Mesodermal cell (in vitro differentiated cells): ENCODE data around the gene ZNF562.
"Not testable (repeated sequence)": the region's sequence is repeated elsewhere in the genome, so short reads cannot be mapped to it uniquely, and the experiment has no call there.

Source experiments
- H3K27ac ChIP-seq: 2 replicates; pipeline ENCODE4 v1.7.0; 2013; ENCODE audit warnings: mild to moderate bottlenecking, low read depth, low read length, moderate library complexity; ENCODE audit not compliant: severe bottlenecking
- H3K36me3 ChIP-seq: 2 replicates; pipeline ENCODE4 v1.7.1; 2013; ENCODE audit warnings: mild to moderate bottlenecking, low read length, moderate library complexity; ENCODE audit not compliant: control insufficient read depth, insufficient read depth
- H3K4me1 ChIP-seq: one replicate; pipeline ENCODE4 v1.7.1; 2013; ENCODE audit warnings: mild to moderate bottlenecking, low read length; ENCODE audit not compliant: insufficient read depth, control insufficient read depth, poor library complexity, severe bottlenecking
- H3K4me3 ChIP-seq: 2 replicates; pipeline ENCODE4 v1.7.0; 2013; ENCODE audit warnings: low read length, control low read depth, mild to moderate bottlenecking; ENCODE audit not compliant: insufficient read depth, poor library complexity, severe bottlenecking; ENCODE audit errors: extremely low read depth
- H3K9me3 ChIP-seq: 2 replicates; pipeline ENCODE4 v1.7.1; 2013; ENCODE audit warnings: mild to moderate bottlenecking, low read length, moderate library complexity; ENCODE audit not compliant: control insufficient read depth
- WGBS, 2 experiments: methylation state at CpG; one replicate each; pipeline ENCODE4 v1.1.5; 2013; ENCODE audit warnings: missing lambda C conversion rate in 2 of 2; ENCODE audit not compliant: insufficient coverage in 2 of 2; 5-methylcytosine and 5-hydroxymethylcytosine counted together

The ZNF562 gene

DNA sequence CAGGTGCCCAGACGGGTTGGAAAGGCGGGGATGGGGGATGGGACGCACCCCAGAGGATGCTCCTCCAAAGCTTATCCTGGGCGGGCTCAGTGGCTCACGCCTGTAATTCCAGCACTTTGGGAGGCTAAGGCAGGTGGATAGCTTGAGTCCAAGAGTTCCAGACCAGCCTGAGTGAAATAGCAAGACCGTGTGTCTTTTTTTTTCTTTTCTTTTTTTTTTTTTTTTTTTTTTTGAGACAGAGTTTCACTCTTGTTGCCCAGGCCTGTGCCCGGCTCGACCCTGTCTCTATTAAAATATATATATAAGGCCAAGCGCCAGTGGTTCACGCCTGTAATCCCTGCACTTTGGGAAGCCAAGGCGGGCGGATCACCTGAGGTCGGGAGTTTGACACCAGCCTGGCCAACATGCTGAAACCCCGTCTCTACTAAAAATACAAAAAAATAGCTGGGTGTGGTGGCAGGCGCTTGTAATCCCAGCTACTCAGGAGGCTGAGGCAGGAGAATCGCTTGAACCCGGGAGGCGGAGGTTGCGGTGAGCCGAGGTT lies 530 bp upstream of the ZNF562 start:
- peaks cover 31% of the 10 kb centered on the region for H3K36me3 ChIP-seq
- H3K27ac ChIP-seq, result peak overlapping the region; percentile 96
- 64 to 77% methylated on average over 11 to 16 of the region's 20 CpGs for WGBS, 2 experiments
- peaks cover 36% of the 10 kb centered on the region for H3K9me3 ChIP-seq
- not testable (repeated sequence) for H3K4me1 ChIP-seq
- peak overlapping the region; percentile 74 for H3K4me3 ChIP-seq

GRCh38 chr19:9673912-9674662 lies 813 bp downstream of the ZNF562 start:
- Histone ChIP-seq H3K36me3 (peaks cover 41% of the 10 kb centered on the region), H3K4me1 (no peaks in the 10 kb centered on the region), H3K9me3 (peaks cover 43% of the 10 kb centered on the region), H3K4me3 (peak overlapping the region; percentile 74), H3K27ac (peak overlapping the region; percentile 96)
- WGBS, 2 experiments, result 28 to 57% methylated on average over 9 to 10 of the region's 13 CpGs

DNA sequence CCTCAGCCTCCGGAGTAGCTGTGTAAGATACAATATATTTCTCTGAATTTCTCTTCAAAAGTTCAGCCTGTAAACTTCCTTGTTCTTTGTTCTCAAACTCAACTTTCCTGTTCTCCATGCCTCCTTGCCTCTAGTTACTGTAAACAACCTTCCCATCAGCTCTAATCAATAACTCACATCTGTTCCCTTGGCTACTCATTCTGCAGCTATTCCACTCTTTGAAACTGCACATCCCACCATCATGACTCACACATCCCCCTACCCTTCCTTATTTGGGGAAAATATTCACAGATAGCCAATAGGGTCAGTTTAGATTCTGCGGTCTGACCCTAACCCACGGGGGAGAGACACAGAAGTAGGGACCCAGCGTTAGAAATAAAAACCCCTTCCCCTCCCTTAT lies 2.0 kb downstream of the ZNF562 start:
- WGBS, 2 experiments, result 84 to 100% methylated on average over 1 to 2 of the region's 4 CpGs
- Histone ChIP-seq H3K4me1 (no peaks in the 10 kb centered on the region), H3K27ac (peak overlapping the region; percentile 82), H3K4me3 (peak overlapping the region; percentile 1), H3K9me3 (peaks cover 55% of the 10 kb centered on the region), H3K36me3 (peaks cover 50% of the 10 kb centered on the region)

GRCh38 chr19:9671655-9672054 lies 3.2 kb downstream of the ZNF562 start:
- Histone ChIP-seq H3K4me1 (no peaks in the 10 kb centered on the region), H3K27ac (no peak overlapping the region), H3K9me3 (peaks cover 55% of the 10 kb centered on the region), H3K36me3 (peaks cover 56% of the 10 kb centered on the region), H3K4me3 (no peak overlapping the region)
- 100% methylated on average over 1 of the region's 3 CpGs for WGBS, 2 experiments

- 83 to 100% methylated on average over 1 to 2 of the region's 2 CpGs for WGBS, 2 experiments
- Histone ChIP-seq H3K27ac (no peak overlapping the region), H3K9me3 (peaks cover 48% of the 10 kb centered on the region), H3K4me1 (no peaks in the 10 kb centered on the region), H3K36me3 (peaks cover 70% of the 10 kb centered on the region), H3K4me3 (no peak overlapping the region)
Measured at GRCh38 chr19:9668544-9668943, 6.4 kb downstream of the ZNF562 start.

GRCh38 chr19:9667898-9668297 lies 7.0 kb downstream of the ZNF562 start:
- H3K4me1 ChIP-seq, result no peaks in the 10 kb centered on the region
- peaks cover 65% of the 10 kb centered on the region for H3K36me3 ChIP-seq
- no peak overlapping the region for H3K27ac ChIP-seq
- 100% methylated on average over 1 to 3 of the region's 3 CpGs for WGBS, 2 experiments
- no peak overlapping the region for H3K4me3 ChIP-seq
- H3K9me3 ChIP-seq, result peaks cover 42% of the 10 kb centered on the region

DNA sequence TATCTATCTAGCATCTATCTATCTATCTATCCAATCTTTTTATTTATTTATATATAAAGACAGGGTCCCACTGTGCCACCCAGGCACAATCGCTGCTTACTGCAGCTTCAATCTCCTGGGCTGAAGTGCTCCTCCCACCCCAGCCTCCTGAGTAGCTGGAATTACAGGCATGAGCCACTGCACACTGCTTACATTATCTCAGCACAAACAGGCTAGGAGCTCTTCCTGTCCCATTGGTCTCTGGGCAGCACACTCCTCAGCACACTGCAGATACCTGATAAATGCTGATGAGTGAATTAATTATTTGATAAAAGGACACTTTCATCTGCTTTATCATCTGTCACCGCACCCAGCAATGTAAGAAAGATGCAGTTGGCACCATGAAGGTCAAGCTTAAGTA lies 16.1 kb downstream of the ZNF562 start:
- no peak overlapping the region for H3K4me3 ChIP-seq
- H3K36me3 ChIP-seq, result peaks cover 68% of the 10 kb centered on the region
- peaks cover 21% of the 10 kb centered on the region for H3K9me3 ChIP-seq
- H3K27ac ChIP-seq, result no peak overlapping the region
- no peaks in the 10 kb centered on the region for H3K4me1 ChIP-seq
- 100% methylated on average over 1 of the region's 2 CpGs for WGBS, 2 experiments

DNA sequence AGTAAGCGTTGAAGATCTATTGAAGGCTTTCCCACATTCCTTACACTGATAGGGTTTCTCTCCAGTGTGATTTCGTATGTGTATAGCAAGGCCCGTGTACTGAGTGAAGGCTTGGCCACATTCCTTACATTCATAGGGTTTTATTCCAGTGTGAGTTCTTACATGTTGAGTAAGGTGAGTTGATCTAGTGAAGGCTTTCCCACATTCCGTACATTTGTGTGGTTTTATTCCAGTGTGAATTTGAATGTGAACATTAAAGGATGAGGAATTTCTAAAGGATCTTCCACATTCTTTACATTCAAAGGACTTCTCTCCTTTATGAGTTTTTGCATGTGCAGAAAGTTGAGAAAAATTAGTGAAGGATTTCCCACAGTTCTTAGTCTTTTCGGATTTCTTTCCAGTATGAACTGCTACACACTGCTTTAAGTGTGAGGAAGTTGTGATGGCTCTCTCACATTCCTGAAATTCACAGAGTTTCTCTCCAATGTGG lies 21.8 kb downstream of the ZNF562 start:
- not testable (repeated sequence) for H3K4me3 ChIP-seq, H3K4me1 ChIP-seq
- Histone ChIP-seq H3K9me3 (peaks cover 42% of the 10 kb centered on the region), H3K27ac (peak overlapping the region; percentile 57), H3K36me3 (peaks cover 95% of the 10 kb centered on the region)
- no CpG with 5 or more reads among the region's 5 CpGs for WGBS, 2 experiments

DNA sequence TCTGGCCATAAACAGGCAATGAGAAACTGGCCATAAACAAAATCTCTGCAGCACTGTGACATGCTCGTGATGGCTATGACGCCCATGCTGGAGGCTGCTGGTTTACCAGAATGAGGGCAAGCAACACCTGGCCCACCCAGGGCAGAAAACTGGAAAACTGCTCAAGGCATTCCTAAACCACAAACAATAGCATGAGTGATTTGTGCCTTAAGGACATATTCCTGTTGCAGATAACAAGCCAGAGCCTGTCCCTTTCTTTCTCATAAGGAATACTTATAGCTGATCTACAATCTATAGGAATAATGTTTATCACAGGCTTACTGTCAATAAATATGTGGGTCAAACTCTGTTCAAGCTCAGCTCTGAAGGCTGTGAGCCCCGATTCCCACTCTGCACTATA lies 23.4 kb downstream of the ZNF562 start:
- not testable (repeated sequence) for H3K4me3 ChIP-seq, H3K27ac ChIP-seq, H3K4me1 ChIP-seq
- Histone ChIP-seq H3K9me3 (peaks cover 42% of the 10 kb centered on the region), H3K36me3 (peaks cover 90% of the 10 kb centered on the region)
- 88 to 100% methylated on average over 1 to 3 of the region's 3 CpGs for WGBS, 2 experiments

GRCh38 chr19:9650345-9650744 lies 24.6 kb downstream of the ZNF562 start:
- peaks cover 86% of the 10 kb centered on the region for H3K36me3 ChIP-seq
- no peaks in the 10 kb centered on the region for H3K4me1 ChIP-seq
- WGBS, 2 experiments, result 94 to 95% methylated on average over 5 of the region's 5 CpGs
- H3K27ac ChIP-seq, result no peak overlapping the region
- H3K9me3 ChIP-seq, result peaks cover 34% of the 10 kb centered on the region
- no peak overlapping the region for H3K4me3 ChIP-seq

- Histone ChIP-seq H3K4me3 (no peak overlapping the region), H3K27ac (no peak overlapping the region), H3K9me3 (no peaks in the 10 kb centered on the region), H3K4me1 (no peaks in the 10 kb centered on the region), H3K36me3 (peaks cover 59% of the 10 kb centered on the region)
- WGBS, 2 experiments, result no CpG with 5 or more reads among the region's 1 CpG
Measured at GRCh38 chr19:9645472-9645871, 29.4 kb downstream of the ZNF562 start.
